A549 (cell line): ENCODE data around the gene CBFA2T3. TPM values are rescaled to one million over a fixed set of nuclear protein-coding genes. Genes with fewer than 3 reads are reported as not detected.

Experiments
- ATAC-seq, 2 experiments: fragments of 200-7000 bp in 1 of 2; fragments of >200 bp in 1 of 2; cut with Nextera tagmentation in 1 of 2; cut with Tn5 transposase in 1 of 2; 3 replicates each; pipeline versions ENCODE4 v1.8.0 to v1.9.1; 2018 to 2020; ENCODE audit warnings: mild to moderate bottlenecking in 1 of 2, moderate library complexity in 1 of 2
- CTCF ChIA-PET: fragments of 300-600 bp; sonication (Branson Sonifier 250); formaldehyde crosslinking; extraction: SDS; loops from one replicate; lab custom pipeline; 2021; ENCODE audit warnings: antibody characterized with exemption, inconsistent platforms; lab: Yijun Ruan, JAX
- POLR2A ChIA-PET: fragments of 350-600 bp; formaldehyde crosslinking; extraction: SDS; loops from one replicate; lab custom pipeline; 2021; ENCODE audit warnings: antibody characterized with exemption, inconsistent platforms; lab: Yijun Ruan, JAX
- DNase-seq, 2 experiments: peaks; one replicate each; pipeline versions ENCODE4 v3.0.0 to v3.0.0-alpha.2; 2011 to 2016; ENCODE audit warnings: low read depth in 1 of 2, low spot score in 1 of 2
- FAIRE-seq: peaks from 2 replicates; lab custom pipeline; 2011; peaks lifted over from hg19 to GRCh38; lab: Jason Lieb, UNC
- H3K27ac ChIP-seq, 2 experiments: fragments of >200 bp; sonication (Bioruptor Twin); formaldehyde crosslinking; 3 replicates each; pipeline ENCODE4 v1.5.1; 2016 to 2017
- H3K4me1 ChIP-seq: fragments of >200 bp; sonication (Bioruptor Twin); formaldehyde crosslinking; 3 replicates; pipeline ENCODE4 v1.6.1; 2016
- H3K4me2 ChIP-seq: fragments of >200 bp; sonication (Bioruptor Twin); formaldehyde crosslinking; 3 replicates; pipeline ENCODE4 v1.6.1; 2016
- H3K4me3 ChIP-seq: fragments of >200 bp; sonication (Bioruptor Twin); formaldehyde crosslinking; 3 replicates; pipeline ENCODE4 v1.5.1; 2016
- H3K9me3 ChIP-seq: fragments of >200 bp; sonication (Bioruptor Twin); formaldehyde crosslinking; 3 replicates; pipeline ENCODE4 v1.6.1; 2016
- CBX2 ChIP-seq: fragments of 200-600 bp; sonication (generic); IDR thresholded peaks from 2 replicates; pipeline ENCODE4 v1.6.1; 2016; ENCODE audit warnings: low read depth, mild to moderate bottlenecking, borderline replicate concordance
- CTCF ChIP-seq: fragments of >200 bp; sonication (Bioruptor Twin); formaldehyde crosslinking; IDR thresholded peaks from 3 replicates; pipeline ENCODE4 v1.5.1; 2016
- ELK1 ChIP-seq: fragments of 150-350 bp; IDR thresholded peaks from 2 replicates; pipeline ENCODE4 v1.6.1; 2014; ENCODE audit warnings: low read depth, mild to moderate bottlenecking, low read length
- GATA3 ChIP-seq: IDR thresholded peaks from 2 replicates; pipeline ENCODE4 v1.6.1; 2012; ENCODE audit warnings: borderline replicate concordance
- HES2 ChIP-seq: fragments of >200 bp; sonication (Bioruptor Twin); formaldehyde crosslinking; IDR thresholded peaks from 2 replicates; pipeline ENCODE4 v1.6.1; 2016
- HEYL ChIP-seq: fragments of 250-450 bp; sonication (Bioruptor Pico); IDR thresholded peaks from 2 replicates; pipeline ENCODE4 v1.8.0; 2021; ENCODE audit warnings: mild to moderate bottlenecking, moderate library complexity
- HMGXB4 ChIP-seq: fragments of 250-450 bp; sonication (Bioruptor Pico); IDR thresholded peaks from 2 replicates; pipeline ENCODE4 v1.5.0; 2021; ENCODE audit warnings: mild to moderate bottlenecking, moderate library complexity, borderline replicate concordance
- HOXA7 ChIP-seq: fragments of 250-450 bp; sonication (Bioruptor Pico); IDR thresholded peaks from 2 replicates; pipeline ENCODE4 v1.5.0; 2020; ENCODE audit warnings: mild to moderate bottlenecking, moderate library complexity
- JUN ChIP-seq, 2 experiments: fragments of >200 bp; sonication (Bioruptor Twin); formaldehyde crosslinking; IDR thresholded peaks; 2 replicates in 1 of 2; 3 replicates in 1 of 2; pipeline ENCODE4 v1.6.1; 2016 to 2017
- JUNB ChIP-seq: fragments of >200 bp; sonication (Bioruptor Twin); formaldehyde crosslinking; IDR thresholded peaks from 2 replicates; pipeline ENCODE4 v1.6.1; 2016
- KDM5A ChIP-seq: fragments of 200-600 bp; sonication (generic); IDR thresholded peaks from 2 replicates; pipeline ENCODE4 v1.6.1; 2016; ENCODE audit warnings: antibody characterized with exemption, mild to moderate bottlenecking
- MYC ChIP-seq: IDR thresholded peaks from 2 replicates; pipeline ENCODE4 v1.6.1; 2012; ENCODE audit warnings: mild to moderate bottlenecking, inconsistent platforms, low read length, improper control_type of control experiment, borderline replicate concordance
- NFE2L2 ChIP-seq: fragments of 150-350 bp; conservative IDR thresholded peaks from 2 replicates; pipeline ENCODE4 v1.6.1; 2014; ENCODE audit warnings: low read length
- PHF8 ChIP-seq: fragments of 200-600 bp; sonication (generic); IDR thresholded peaks from 2 replicates; pipeline ENCODE4 v1.6.1; 2016; ENCODE audit warnings: low read depth, mild to moderate bottlenecking, antibody characterized with exemption, moderate library complexity, borderline replicate concordance
- RAD21 ChIP-seq, 2 experiments: fragments of >200 bp in 1 of 2; sonication (Bioruptor Twin) in 1 of 2; formaldehyde crosslinking in 1 of 2; IDR thresholded peaks in 1 of 2; conservative IDR thresholded peaks in 1 of 2; 2 replicates in 1 of 2; 3 replicates in 1 of 2; pipeline ENCODE4 v1.6.1; 2012 to 2018; ENCODE audit warnings: inconsistent platforms in 1 of 2
- RFX5 ChIP-seq: fragments of 450-650 bp; IDR thresholded peaks from 2 replicates; pipeline ENCODE4 v1.7.1; 2014; ENCODE audit warnings: antibody characterized with exemption, mild to moderate bottlenecking, moderate library complexity
- SMC3 ChIP-seq: fragments of >200 bp; sonication (Bioruptor Twin); formaldehyde crosslinking; IDR thresholded peaks from 3 replicates; pipeline ENCODE4 v1.6.1; 2018; ENCODE audit warnings: inconsistent platforms
- USF2 ChIP-seq: fragments of 450-650 bp; IDR thresholded peaks from 2 replicates; pipeline ENCODE4 v1.6.1; 2014; ENCODE audit warnings: antibody characterized with exemption
- WGBS: methylation state at CpG from one replicate; pipeline ENCODE4 v1.1.6; 2017; ENCODE audit errors: missing lambda C conversion rate; 5-methylcytosine and 5-hydroxymethylcytosine counted together
- polyA plus RNA-seq, 4 experiments: library from polyadenylated mRNA; depleted of rRNA in 3 of 4; stranded (reverse); fragments of >200 nt; fragmentation: RNase III in 1 of 4; extraction: RNeasy Plus Mini Kit Qiagen cat#74134 plus additional on column Dnase treatment in 1 of 4; gene quantifications; 2 replicates in 3 of 4; 3 replicates in 1 of 4; pipeline ENCODE4 v1.2.3, GENCODE V29; 2011 to 2017

CBFA2T3 gene
- polyA plus RNA-seq, 2 of the 4 experiments (the other 2 are of a cell fraction) = 0.08 TPM; not detected in 1

- Histone ChIP-seq H3K4me3 (peak overlapping the region; percentile 80), H3K4me1 (0 out of 3 replicates have a peak, but pooled peaks cover 6% of the 10 kb centered on the region), H3K4me2 (peak overlapping the region; percentile 100), H3K9me3 (no peaks in the 10 kb centered on the region), H3K27ac (peak overlapping the region; percentile 58 to 79; a peak in 5 of 6 replicates)
- 22% methylated on average over 36 of the region's 54 CpGs for WGBS
- CTCF ChIA-PET = interaction anchor here (0.7 to 5.1 kb wide), 9 partner anchors 10 to 234 kb away, joined by 3 to 28 read pairs (median 3); no protein-coding TSS in a partner anchor
- FAIRE-seq = no peak
- DNase-seq = peak; percentile 29 to 81
- POLR2A ChIA-PET = interaction anchor here (0.6 kb wide), 1 partner anchor 10 kb away, joined by 3 read pairs; no protein-coding TSS in a partner anchor
- TF ChIP-seq HMGXB4 = no peak
- no peak for TF ChIP-seq HOXA7 (CRISPR knock-in tag)
- peak; percentile 85 for TF ChIP-seq SMC3
- no peak for TF ChIP-seq JUN (IDR thresholded peaks at IDR 0.05)
- TF ChIP-seq RAD21 (conservative IDR thresholded peaks at IDR 0.05 in 1 of 2, IDR thresholded peaks at IDR 0.05 in 1 of 2) = peak; percentile 68 to 84
- TF ChIP-seq PHF8 = no peak
- TF ChIP-seq CBX2 = no peak
- TF ChIP-seq USF2 = no peak
- peak; percentile 92 for TF ChIP-seq CTCF
- TF ChIP-seq GATA3 = no peak
- no peak for TF ChIP-seq JUNB
- no peak for TF ChIP-seq KDM5A
- TF ChIP-seq RFX5 = no peak
- no peak for TF ChIP-seq MYC
- no peak for TF ChIP-seq HEYL (CRISPR knock-in tag)
- no peak for TF ChIP-seq NFE2L2
- no peak for TF ChIP-seq ELK1
- no peak for TF ChIP-seq HES2
- peak; percentile 72 to 80 for ATAC-seq
Observed at GRCh38 chr16:88941913-88942909, 34.8 kb downstream of the CBFA2T3 start.
